ENCODE results near the gene FAM83B. TPM values are rescaled to one million over a fixed set of nuclear protein-coding genes. Genes with fewer than 3 reads are reported as not detected.

Gene FAM83B
- total and polyA plus RNA-seq, 2 donors (not counting 3 experiments of a cell fraction or from before 2014, with no cell fraction given): not detected

DNA sequence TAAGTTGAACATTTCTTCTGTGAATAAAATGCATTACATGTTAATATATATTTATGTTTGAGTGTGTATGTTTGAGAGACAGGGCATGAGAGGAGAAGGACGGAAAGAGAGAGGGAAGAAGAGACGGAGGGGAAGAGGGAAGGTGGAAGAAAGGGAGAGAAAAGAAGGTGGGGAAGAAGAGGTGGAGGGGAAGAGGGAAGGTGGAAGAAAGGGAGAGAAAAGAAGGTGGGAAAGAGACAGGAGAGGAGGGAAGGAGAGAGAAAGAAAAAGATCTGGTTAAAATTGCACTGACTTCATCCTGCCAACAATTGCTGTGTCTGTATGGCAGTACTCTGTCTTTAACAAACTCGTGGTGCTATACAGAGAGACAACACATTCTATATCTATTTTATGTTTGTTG is 29.0 kb downstream of the FAM83B start:
- Histone ChIP-seq H3K4me3 (replicated peaks in 1 of 3; ENCODE audit: insufficient read depth in 1 of 3, low read depth in 1 of 3, low read length in 3 of 3) (no peak overlapping the region), H4K20me1 (replicated peaks; ENCODE audit: control insufficient read depth, extremely low read depth, insufficient read depth, low read length) (no peaks in the 10 kb centered on the region), H3K9me1 (replicated peaks; ENCODE audit: control insufficient read depth, extremely low read depth, insufficient read depth, low read length) (no peaks in the 10 kb centered on the region), H3K27ac (ENCODE audit: insufficient read depth, low read depth, low read length) (no peak overlapping the region), H3K9me3 (replicated peaks; ENCODE audit: control insufficient read depth, insufficient read depth, low read length) (no peaks in the 10 kb centered on the region), H3K9ac (replicated peaks; ENCODE audit: extremely low read depth, insufficient read depth, low read length) (no peak overlapping the region), H2AFZ (ENCODE audit: low read depth, low read length) (no peak overlapping the region), H3K4me1 (ENCODE audit: control insufficient read depth, extremely low read depth, insufficient read depth, low read length) (no peaks in the 10 kb centered on the region), H3K36me3 (ENCODE audit: control insufficient read depth in 2 of 2, extremely low read depth in 1 of 2, insufficient read depth in 2 of 2, low read length in 2 of 2) (no peaks in the 10 kb centered on the region), H3K4me2 (ENCODE audit: insufficient read depth, low read length) (no peak overlapping the region), H3K27me3 (ENCODE audit: control insufficient read depth in 2 of 2, insufficient read depth in 2 of 2, low read length in 2 of 2) (no peaks in the 10 kb centered on the region), H3K79me2 (ENCODE audit: control insufficient read depth, insufficient read depth, low read length) (no peaks in the 10 kb centered on the region)
- no peak for DNase-seq (ENCODE audit: low read depth, low spot score)
- no peak for FAIRE-seq
- TF ChIP-seq MYC (IDR thresholded peaks at IDR 0.05; ENCODE audit: low read depth, low read length) (no peak), EZH2 (IDR thresholded peaks at IDR 0.05; ENCODE audit: borderline replicate concordance, low read depth, low read length, severe bottlenecking) (no peak), GATA2 (IDR thresholded peaks at IDR 0.05; ENCODE audit: insufficient read depth, insufficient read length, low read depth, low read length) (no peak)
- TF ChIP-seq, protein P1, sequence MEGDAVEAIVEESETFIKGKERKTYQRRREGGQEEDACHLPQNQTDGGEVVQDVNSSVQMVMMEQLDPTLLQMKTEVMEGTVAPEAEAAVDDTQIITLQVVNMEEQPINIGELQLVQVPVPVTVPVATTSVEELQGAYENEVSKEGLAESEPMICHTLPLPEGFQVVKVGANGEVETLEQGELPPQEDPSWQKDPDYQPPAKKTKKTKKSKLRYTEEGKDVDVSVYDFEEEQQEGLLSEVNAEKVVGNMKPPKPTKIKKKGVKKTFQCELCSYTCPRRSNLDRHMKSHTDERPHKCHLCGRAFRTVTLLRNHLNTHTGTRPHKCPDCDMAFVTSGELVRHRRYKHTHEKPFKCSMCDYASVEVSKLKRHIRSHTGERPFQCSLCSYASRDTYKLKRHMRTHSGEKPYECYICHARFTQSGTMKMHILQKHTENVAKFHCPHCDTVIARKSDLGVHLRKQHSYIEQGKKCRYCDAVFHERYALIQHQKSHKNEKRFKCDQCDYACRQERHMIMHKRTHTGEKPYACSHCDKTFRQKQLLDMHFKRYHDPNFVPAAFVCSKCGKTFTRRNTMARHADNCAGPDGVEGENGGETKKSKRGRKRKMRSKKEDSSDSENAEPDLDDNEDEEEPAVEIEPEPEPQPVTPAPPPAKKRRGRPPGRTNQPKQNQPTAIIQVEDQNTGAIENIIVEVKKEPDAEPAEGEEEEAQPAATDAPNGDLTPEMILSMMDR (IDR thresholded peaks at IDR 0.05; ENCODE audit: extremely low read depth in 1 of 2, insufficient read depth in 1 of 2, low read depth in 1 of 2, low read length in 2 of 2): no peak
- intact Hi-C loops (cut with micrococcal nuclease): no loop called here
- no TSS peak for BruUV-seq (replicated peaks)
- dilution Hi-C loops (cut with MboI; ENCODE audit: extremely low pct_ligation_motif_present, low sequenced_read_pairs): no loop called here
- POLR2A ChIA-PET: no interaction called here
- CTCF ChIA-PET: no interaction called here

DNA sequence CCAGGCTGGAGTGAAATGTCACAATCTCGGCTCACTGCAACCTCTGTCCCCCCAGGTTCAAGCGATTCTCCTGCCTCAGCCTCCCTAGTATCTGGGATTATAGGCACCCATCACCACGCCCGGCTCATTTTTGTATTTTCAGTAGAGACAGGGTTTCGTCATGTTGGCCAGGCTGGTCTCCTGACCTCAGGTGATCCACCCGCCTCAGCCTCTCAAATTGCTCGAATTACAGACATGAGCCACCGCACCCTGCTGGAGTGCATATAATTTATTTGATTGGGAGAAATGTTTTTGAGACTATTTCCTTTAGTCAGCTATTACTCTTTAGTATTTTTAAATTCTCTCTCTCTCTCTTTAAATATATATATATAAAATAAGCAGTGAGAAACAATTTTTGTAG is 29.8 kb downstream of the FAM83B start:
- Histone ChIP-seq H3K27ac (ENCODE audit: insufficient read depth, low read depth, low read length) (no peak overlapping the region), H3K4me1 (ENCODE audit: control insufficient read depth, extremely low read depth, insufficient read depth, low read length) (no peaks in the 10 kb centered on the region), H4K20me1 (replicated peaks; ENCODE audit: control insufficient read depth, extremely low read depth, insufficient read depth, low read length) (no peaks in the 10 kb centered on the region), H3K4me3 (replicated peaks in 1 of 3; ENCODE audit: insufficient read depth in 1 of 3, low read depth in 1 of 3, low read length in 3 of 3) (no peak overlapping the region), H3K4me2 (ENCODE audit: insufficient read depth, low read length) (no peak overlapping the region), H3K9me1 (replicated peaks; ENCODE audit: control insufficient read depth, extremely low read depth, insufficient read depth, low read length) (no peaks in the 10 kb centered on the region), H3K27me3 (ENCODE audit: control insufficient read depth in 2 of 2, insufficient read depth in 2 of 2, low read length in 2 of 2) (no peaks in the 10 kb centered on the region), H3K9ac (replicated peaks; ENCODE audit: extremely low read depth, insufficient read depth, low read length) (no peak overlapping the region), H3K9me3 (replicated peaks; ENCODE audit: control insufficient read depth, insufficient read depth, low read length) (no peaks in the 10 kb centered on the region), H2AFZ (ENCODE audit: low read depth, low read length) (no peak overlapping the region), H3K36me3 (ENCODE audit: control insufficient read depth in 2 of 2, extremely low read depth in 1 of 2, insufficient read depth in 2 of 2, low read length in 2 of 2) (no peaks in the 10 kb centered on the region), H3K79me2 (ENCODE audit: control insufficient read depth, insufficient read depth, low read length) (no peaks in the 10 kb centered on the region)
- POLR2A ChIA-PET: no interaction called here
- DNase-seq (ENCODE audit: low read depth, low spot score): no peak
- CTCF ChIA-PET: no interaction called here
- BruUV-seq (replicated peaks): no TSS peak
- intact Hi-C loops (cut with micrococcal nuclease) (no loop called here), dilution Hi-C loops (cut with MboI; ENCODE audit: extremely low pct_ligation_motif_present, low sequenced_read_pairs) (no loop called here)
- TF ChIP-seq JUN (IDR thresholded peaks at IDR 0.05; ENCODE audit: borderline replicate concordance, insufficient read depth, insufficient read length, low read depth): no peak
- no peak for TF ChIP-seq EZH2 (IDR thresholded peaks at IDR 0.05; ENCODE audit: borderline replicate concordance, low read depth, low read length, severe bottlenecking)
- no peak for TF ChIP-seq FOS (IDR thresholded peaks at IDR 0.05; ENCODE audit: borderline replicate concordance, insufficient read depth, low read length)
- no peak for TF ChIP-seq POLR2AphosphoS5 (IDR thresholded peaks at IDR 0.05; ENCODE audit: insufficient read depth, low read depth, low read length)
- TF ChIP-seq, protein P2, sequence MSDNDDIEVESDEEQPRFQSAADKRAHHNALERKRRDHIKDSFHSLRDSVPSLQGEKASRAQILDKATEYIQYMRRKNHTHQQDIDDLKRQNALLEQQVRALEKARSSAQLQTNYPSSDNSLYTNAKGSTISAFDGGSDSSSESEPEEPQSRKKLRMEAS (IDR thresholded peaks at IDR 0.05; ENCODE audit: insufficient read depth, insufficient read length): no peak
- TF ChIP-seq, protein P1 (IDR thresholded peaks at IDR 0.05; ENCODE audit: extremely low read depth in 1 of 2, insufficient read depth in 1 of 2, low read depth in 1 of 2, low read length in 2 of 2): no peak
- TF ChIP-seq MYC (IDR thresholded peaks at IDR 0.05; ENCODE audit: low read depth, low read length): no peak
- TF ChIP-seq GATA2 (IDR thresholded peaks at IDR 0.05; ENCODE audit: insufficient read depth, insufficient read length, low read depth, low read length): no peak
- no peak for TF ChIP-seq POLR2A (IDR thresholded peaks at IDR 0.05; ENCODE audit: low read depth, low read length)
- no peak for FAIRE-seq

All from endothelial cell of umbilical vein (primary cell).